A673 (cell line): ENCODE results near the gene TYRO3. TPM values are rescaled to one million over a fixed set of nuclear protein-coding genes. Genes with fewer than 3 reads are reported as not detected.

Experiments used
- BruUV-seq: library from RNA; stranded (reverse); fragments of 400-500 nt; replicated peaks from 2 replicates; lab custom pipeline; 2021; lab: Mats Ljungman, UMichigan
- CTCF ChIA-PET: fragments of 300-600 bp; sonication (Branson Sonifier 250); formaldehyde crosslinking; loops from one replicate; lab custom pipeline; 2022; ENCODE audit warnings: antibody characterized with exemption; lab: Charles Lee
- POLR2A ChIA-PET: fragments of 300-600 bp; sonication (Branson Sonifier 250); formaldehyde crosslinking; loops from one replicate; lab custom pipeline; 2022; ENCODE audit warnings: antibody characterized with exemption; ENCODE audit not compliant: low non-redundant PET; lab: Charles Lee
- DNase-seq: peaks from one replicate; pipeline ENCODE4 v3.0.0-alpha.2; 2015; ENCODE audit warnings: low spot score
- H3K27ac ChIP-seq: fragments of 200-600 bp; sonication (generic); 2 replicates; pipeline ENCODE4 v1.5.1; 2016; ENCODE audit warnings: mixed run types, low read depth, mild to moderate bottlenecking, mixed read lengths, antibody characterized with exemption, low read length; ENCODE audit not compliant: poor library complexity, severe bottlenecking
- H3K27me3 ChIP-seq: fragments of 200-600 bp; sonication (generic); replicated peaks from 2 replicates; pipeline ENCODE4 v1.6.1; 2017; ENCODE audit warnings: mixed run types, low read depth, mild to moderate bottlenecking, mixed read lengths, antibody characterized with exemption, low read length; ENCODE audit not compliant: insufficient read depth, poor library complexity
- H3K36me3 ChIP-seq: fragments of 200-600 bp; sonication (generic); 2 replicates; pipeline ENCODE4 v1.6.1; 2016; ENCODE audit warnings: mixed run types, mild to moderate bottlenecking, mixed read lengths, antibody characterized with exemption, low read length; ENCODE audit not compliant: insufficient read depth, poor library complexity, severe bottlenecking
- H3K4me1 ChIP-seq: fragments of 200-600 bp; sonication (generic); 2 replicates; pipeline ENCODE4 v1.6.1; 2017; ENCODE audit warnings: mixed run types, mild to moderate bottlenecking, mixed read lengths, antibody characterized with exemption, low read length; ENCODE audit not compliant: insufficient read depth, poor library complexity, severe bottlenecking
- H3K4me3 ChIP-seq: fragments of 200-600 bp; sonication (generic); 2 replicates; pipeline ENCODE4 v1.5.1; 2016; ENCODE audit warnings: low read depth, mixed run types, mild to moderate bottlenecking, mixed read lengths, low read length; ENCODE audit not compliant: poor library complexity, severe bottlenecking
- H3K9me3 ChIP-seq: fragments of 200-600 bp; sonication (generic); 2 replicates; pipeline ENCODE4 v1.6.1; 2016; ENCODE audit warnings: mixed run types, low read depth, mild to moderate bottlenecking, mixed read lengths, antibody characterized with exemption, low read length; ENCODE audit not compliant: poor library complexity, severe bottlenecking
- EZH2 ChIP-seq: fragments of 200-600 bp; sonication (generic); IDR thresholded peaks from 2 replicates; pipeline ENCODE4 v1.6.1; 2017; ENCODE audit warnings: borderline replicate concordance, low read depth, mild to moderate bottlenecking, mixed read lengths, antibody characterized with exemption, low read length; ENCODE audit not compliant: poor library complexity, severe bottlenecking
- intact Hi-C: fragments of 100-400 bp; cut with micrococcal nuclease; formaldehyde crosslinking; loops from one replicate; pipeline ENCODE4 v1.10.0; 2022; ENCODE audit not compliant: unreplicated experiment
- total RNA-seq: library from RNA; stranded (reverse); gene quantifications from 2 replicates; pipeline ENCODE4 v1.2.3, GENCODE V29; 2021
- TF ChIP-seq, protein P1 (sequence below): fragments of 300-800, 200-600 bp; sonication (generic); conservative IDR thresholded peaks from 2 replicates; pipeline ENCODE4 v1.5.1; 2017; ENCODE audit warnings: low read depth, mild to moderate bottlenecking, antibody characterized with exemption, low read length, moderate library complexity, mixed read lengths

TYRO3 gene
- total RNA-seq, 1 experiment from 2014 or later: 26.0 TPM

DNA sequence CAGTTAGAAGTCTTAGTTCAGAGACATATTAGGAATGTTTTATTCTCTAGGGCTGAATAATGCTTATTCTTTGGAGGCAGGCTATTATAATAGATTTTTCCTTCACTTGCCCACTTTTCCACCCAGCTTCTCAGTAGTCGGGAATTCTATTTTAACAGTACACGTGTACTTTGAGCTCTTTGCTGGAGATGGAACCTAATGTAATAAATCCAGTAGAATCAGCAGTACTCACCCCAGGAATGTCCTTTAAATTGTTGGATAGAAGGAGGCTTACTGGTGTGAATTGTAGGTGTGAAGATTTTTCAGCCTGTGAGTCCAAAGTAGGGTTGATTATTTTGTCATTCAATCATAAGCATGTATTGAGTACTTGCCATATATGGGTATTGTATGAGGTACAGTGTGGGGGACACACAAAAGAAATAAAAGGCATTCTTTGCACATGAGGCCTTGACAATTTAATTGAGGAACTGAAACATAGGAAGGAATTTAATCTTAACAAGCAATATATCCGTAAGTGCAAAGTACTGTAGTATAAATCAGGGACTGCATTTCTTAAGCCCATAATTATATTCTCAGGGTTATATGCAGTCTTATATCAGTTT, 71.7 kb downstream of the TYRO3 start:
- H3K4me1 ChIP-seq: peaks cover 6% of the 10 kb centered on the region
- TF ChIP-seq, protein P1, sequence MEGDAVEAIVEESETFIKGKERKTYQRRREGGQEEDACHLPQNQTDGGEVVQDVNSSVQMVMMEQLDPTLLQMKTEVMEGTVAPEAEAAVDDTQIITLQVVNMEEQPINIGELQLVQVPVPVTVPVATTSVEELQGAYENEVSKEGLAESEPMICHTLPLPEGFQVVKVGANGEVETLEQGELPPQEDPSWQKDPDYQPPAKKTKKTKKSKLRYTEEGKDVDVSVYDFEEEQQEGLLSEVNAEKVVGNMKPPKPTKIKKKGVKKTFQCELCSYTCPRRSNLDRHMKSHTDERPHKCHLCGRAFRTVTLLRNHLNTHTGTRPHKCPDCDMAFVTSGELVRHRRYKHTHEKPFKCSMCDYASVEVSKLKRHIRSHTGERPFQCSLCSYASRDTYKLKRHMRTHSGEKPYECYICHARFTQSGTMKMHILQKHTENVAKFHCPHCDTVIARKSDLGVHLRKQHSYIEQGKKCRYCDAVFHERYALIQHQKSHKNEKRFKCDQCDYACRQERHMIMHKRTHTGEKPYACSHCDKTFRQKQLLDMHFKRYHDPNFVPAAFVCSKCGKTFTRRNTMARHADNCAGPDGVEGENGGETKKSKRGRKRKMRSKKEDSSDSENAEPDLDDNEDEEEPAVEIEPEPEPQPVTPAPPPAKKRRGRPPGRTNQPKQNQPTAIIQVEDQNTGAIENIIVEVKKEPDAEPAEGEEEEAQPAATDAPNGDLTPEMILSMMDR: no peak
- TF ChIP-seq EZH2: no peak
- CTCF ChIA-PET: no interaction called here
- no peaks in the 10 kb centered on the region for H3K36me3 ChIP-seq
- POLR2A ChIA-PET: no interaction called here
- H3K4me3 ChIP-seq: no peak overlapping the region
- no peak for DNase-seq
- intact Hi-C loops: no loop called here
- H3K9me3 ChIP-seq: no peaks in the 10 kb centered on the region
- BruUV-seq: no TSS peak
- H3K27ac ChIP-seq: no peak overlapping the region
- H3K27me3 ChIP-seq: no peaks in the 10 kb centered on the region

DNA sequence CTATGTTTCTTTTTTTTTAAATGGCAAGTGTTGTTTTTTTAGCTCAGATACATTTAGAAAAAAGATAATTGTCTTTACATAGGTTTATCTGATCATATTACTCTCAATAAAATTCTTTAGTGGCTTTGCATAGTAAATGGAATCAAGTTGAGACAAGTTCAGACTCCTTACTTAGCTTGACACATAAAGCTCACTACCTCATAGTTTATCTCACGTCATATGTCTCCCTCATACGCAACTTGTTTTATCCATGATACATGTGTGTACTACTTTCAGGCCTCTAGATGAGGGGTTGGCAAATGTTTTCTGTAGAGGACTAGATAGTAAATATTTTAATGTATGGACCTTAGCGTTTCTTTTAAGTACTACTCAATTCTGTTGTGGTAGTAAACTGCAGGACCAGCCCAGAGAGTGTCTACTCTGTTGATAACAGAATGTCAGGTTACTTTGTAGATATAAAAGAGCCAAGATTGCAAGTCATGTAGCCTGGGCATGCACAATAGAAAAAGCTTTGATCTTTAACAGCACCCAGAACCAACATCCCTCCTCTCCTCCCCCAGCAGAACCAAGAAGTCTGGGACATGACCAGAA, 73.0 kb downstream of the TYRO3 start:
- Histone ChIP-seq H3K9me3 (no peaks in the 10 kb centered on the region), H3K4me3 (no peak overlapping the region), H3K27me3 (no peaks in the 10 kb centered on the region), H3K36me3 (no peaks in the 10 kb centered on the region), H3K27ac (no peak overlapping the region), H3K4me1 (peaks cover 6% of the 10 kb centered on the region)
- no peak for DNase-seq
- TF ChIP-seq, protein P1: no peak
- no peak for TF ChIP-seq EZH2
- intact Hi-C loops: no loop called here
- ChIA-PET POLR2A (interaction anchor here (0.6 kb wide), 1 partner anchor 30 kb away, joined by 3 read pairs; no protein-coding TSS in a partner anchor), CTCF (no interaction called here)
- no TSS peak for BruUV-seq

Other genes with a start within 250 kb of the TYRO3 start
- gene OIP5, start 226.6 kb upstream of the TYRO3 start, total RNA-seq: 31.0 and 36.1 TPM in 2 replicates
- gene NUSAP1, start 226.3 kb upstream of the TYRO3 start, total RNA-seq: 205 and 221 TPM in 2 replicates
- gene NDUFAF1, start 156.7 kb upstream of the TYRO3 start, total RNA-seq: 16.7 and 18.8 TPM in 2 replicates
- gene RTF1, start 142.1 kb upstream of the TYRO3 start, total RNA-seq: 47.6 and 55.3 TPM in 2 replicates
- gene ITPKA, start 65.3 kb upstream of the TYRO3 start, total RNA-seq: 4.3 and 5.6 TPM in 2 replicates
- gene LTK, start 45.4 kb upstream of the TYRO3 start, total RNA-seq: 3.8 and 5.4 TPM in 2 replicates
- gene RPAP1, start 15.0 kb upstream of the TYRO3 start, total RNA-seq: 68.7 and 69.8 TPM in 2 replicates
- gene MGA, start 101.2 kb downstream of the TYRO3 start, total RNA-seq: 42.1 and 49.3 TPM in 2 replicates
- 29.3 and 30.7 TPM in 2 replicates for gene MAPKBP1, start 215.3 kb downstream of the TYRO3 start, total RNA-seq